Measurements from ENCODE around the gene ADGRB2. TPM values are rescaled to one million over a fixed set of nuclear protein-coding genes. Genes with fewer than 3 reads are reported as not detected.
A peak's percentile ranks its signal among the peaks of the same experiment; 100 is the strongest.

The ADGRB2 gene
- total RNA-seq, 6 donors from 2014 or later: 0.34 to 1.9 (median 1.1) TPM

- H3K27ac ChIP-seq: no peak overlapping the region
- no peaks in the 10 kb centered on the region for H3K4me1 ChIP-seq
- no peaks in the 10 kb centered on the region for H3K9me3 ChIP-seq
- no peaks in the 10 kb centered on the region for H3K27me3 ChIP-seq
- WGBS, 2 donors: 46 to 72% methylated on average over 8 to 18 of the region's 18 CpGs
- TF ChIP-seq POLR2A (IDR thresholded peaks at IDR 0.05): no peak
- no peak overlapping the region for H3K4me3 ChIP-seq
- DNase-seq (no peak), ATAC-seq (ENCODE audit: low FRiP score in 2 of 2) (peak in 1 of 2 donors; percentile 7)
- no peaks in the 10 kb centered on the region for H3K36me3 ChIP-seq
Observed at GRCh38 chr1:31736675-31737074, 27.5 kb downstream of the ADGRB2 start.

GRCh38 chr1:31735571-31735970 is 28.6 kb downstream of the ADGRB2 start:
- H3K4me1 ChIP-seq: no peaks in the 10 kb centered on the region
- H3K36me3 ChIP-seq: no peaks in the 10 kb centered on the region
- no peak overlapping the region for H3K27ac ChIP-seq
- ATAC-seq (ENCODE audit: low FRiP score in 2 of 2): no peak
- DNase-seq: no peak
- TF ChIP-seq EP300 (IDR thresholded peaks at IDR 0.05) (no peak), CTCF (IDR thresholded peaks at IDR 0.05) (no peak), POLR2AphosphoS5 (IDR thresholded peaks at IDR 0.05) (no peak), POLR2A (IDR thresholded peaks at IDR 0.05) (no peak)
- no peaks in the 10 kb centered on the region for H3K9me3 ChIP-seq
- no peaks in the 10 kb centered on the region for H3K27me3 ChIP-seq
- 89 to 92% methylated on average over 10 of the region's 10 CpGs for WGBS, 2 donors
- no peak overlapping the region for H3K4me3 ChIP-seq

GRCh38 chr1:31734582-31735107 is 29.5 kb downstream of the ADGRB2 start:
- no peak for TF ChIP-seq CTCF (IDR thresholded peaks at IDR 0.05)
- no peak for TF ChIP-seq POLR2AphosphoS5 (IDR thresholded peaks at IDR 0.05)
- no peak for TF ChIP-seq EP300 (IDR thresholded peaks at IDR 0.05)
- no peak for TF ChIP-seq POLR2A (IDR thresholded peaks at IDR 0.05)
- no peaks in the 10 kb centered on the region for H3K9me3 ChIP-seq
- H3K4me3 ChIP-seq: no peak overlapping the region
- no peaks in the 10 kb centered on the region for H3K27me3 ChIP-seq
- H3K36me3 ChIP-seq: no peaks in the 10 kb centered on the region
- H3K4me1 ChIP-seq: no peaks in the 10 kb centered on the region
- no peak for DNase-seq
- no peak for ATAC-seq (ENCODE audit: low FRiP score in 2 of 2)
- no peak overlapping the region for H3K27ac ChIP-seq
- WGBS, 2 donors: 77 to 85% methylated on average over 7 of the region's 7 CpGs

GRCh38 chr1:31733389-31734219 is 30.5 kb downstream of the ADGRB2 start:
- no peak overlapping the region for H3K27ac ChIP-seq
- no peaks in the 10 kb centered on the region for H3K27me3 ChIP-seq
- ATAC-seq (ENCODE audit: low FRiP score in 2 of 2) (no peak), DNase-seq (no peak)
- TF ChIP-seq EP300 (IDR thresholded peaks at IDR 0.05) (no peak), CTCF (IDR thresholded peaks at IDR 0.05) (no peak), POLR2A (IDR thresholded peaks at IDR 0.05) (no peak), POLR2AphosphoS5 (IDR thresholded peaks at IDR 0.05) (no peak)
- WGBS, 2 donors: 74 to 78% methylated on average over 17 to 19 of the region's 19 CpGs
- no peaks in the 10 kb centered on the region for H3K4me1 ChIP-seq
- H3K9me3 ChIP-seq: no peaks in the 10 kb centered on the region
- H3K4me3 ChIP-seq: no peak overlapping the region
- H3K36me3 ChIP-seq: no peaks in the 10 kb centered on the region

- H3K4me3 ChIP-seq: no peak overlapping the region
- 84 to 85% methylated on average over 11 to 18 of the region's 18 CpGs for WGBS, 2 donors
- H3K36me3 ChIP-seq: no peaks in the 10 kb centered on the region
- ATAC-seq (ENCODE audit: low FRiP score in 2 of 2) (no peak), DNase-seq (peak in 1 of 2 donors; percentile 62)
- TF ChIP-seq POLR2AphosphoS5 (IDR thresholded peaks at IDR 0.05) (no peak), POLR2A (IDR thresholded peaks at IDR 0.05) (no peak), CTCF (IDR thresholded peaks at IDR 0.05) (no peak), EP300 (IDR thresholded peaks at IDR 0.05) (no peak)
- H3K27ac ChIP-seq: no peak overlapping the region
- no peaks in the 10 kb centered on the region for H3K27me3 ChIP-seq
- no peaks in the 10 kb centered on the region for H3K4me1 ChIP-seq
- H3K9me3 ChIP-seq: no peaks in the 10 kb centered on the region
Observed at GRCh38 chr1:31732751-31733289, 31.3 kb downstream of the ADGRB2 start.

All from upper lobe of left lung (tissue), 6 donors.